HG02870 (cell line): Measurements from ENCODE around the gene WBP2NL.

Experiments
- ATAC-seq: cut with Tn5 transposase; IDR thresholded peaks from one replicate; pipeline ENCODE4 v1.9.1; 2021; ENCODE audit warnings: mild to moderate bottlenecking, moderate library complexity; ENCODE audit not compliant: unreplicated experiment

Gene WBP2NL

DNA sequence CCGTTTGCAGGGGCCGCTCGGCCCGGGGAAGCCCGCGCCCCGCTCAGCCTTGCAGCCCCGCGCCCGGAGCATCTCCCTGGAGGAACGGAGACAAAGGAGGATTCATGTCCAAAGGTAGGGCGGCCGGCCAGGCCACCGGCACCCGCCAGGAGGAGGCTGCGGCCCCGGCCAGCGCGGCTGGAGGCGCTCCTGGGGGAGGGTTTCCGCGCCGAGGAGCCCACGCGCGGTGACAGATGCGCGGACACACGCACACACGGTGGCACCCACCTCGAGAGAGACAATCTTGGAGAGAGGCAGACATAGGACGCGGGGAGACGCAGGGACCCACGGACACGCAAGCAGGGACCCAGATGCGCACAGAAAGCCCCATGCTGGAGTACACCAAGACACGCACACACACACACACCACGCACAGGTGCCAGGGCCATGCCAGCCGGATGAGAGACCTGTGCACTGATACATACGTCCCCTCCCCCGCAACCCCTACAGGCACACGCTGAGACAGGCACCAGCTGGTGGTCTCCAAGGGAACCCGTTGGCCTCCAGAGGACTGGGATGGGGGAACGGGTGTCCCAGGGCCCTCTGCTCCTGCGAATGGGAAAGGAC is 21.5 kb upstream of the WBP2NL start:
- ATAC-seq = no peak

DNA sequence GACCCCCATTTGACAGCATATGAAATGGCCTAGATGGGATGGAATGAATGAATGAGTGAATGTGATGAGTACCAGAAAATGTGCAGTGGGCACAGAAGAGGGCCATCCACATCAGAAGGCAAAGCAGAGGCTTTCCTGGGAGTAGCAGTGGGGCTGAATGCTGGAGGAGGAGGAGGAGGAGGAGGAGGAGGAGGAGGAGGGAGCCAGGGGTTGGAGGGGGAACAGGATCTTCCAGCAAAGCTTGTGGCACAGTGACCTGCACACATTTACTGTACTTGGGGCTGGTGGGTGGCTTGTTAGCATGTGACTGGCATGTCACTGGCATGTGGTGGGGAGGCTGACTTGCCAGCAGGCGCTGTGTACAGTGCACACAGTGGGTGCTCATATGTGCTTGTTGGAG is 19.9 kb upstream of the WBP2NL start:
- no peak for ATAC-seq

DNA sequence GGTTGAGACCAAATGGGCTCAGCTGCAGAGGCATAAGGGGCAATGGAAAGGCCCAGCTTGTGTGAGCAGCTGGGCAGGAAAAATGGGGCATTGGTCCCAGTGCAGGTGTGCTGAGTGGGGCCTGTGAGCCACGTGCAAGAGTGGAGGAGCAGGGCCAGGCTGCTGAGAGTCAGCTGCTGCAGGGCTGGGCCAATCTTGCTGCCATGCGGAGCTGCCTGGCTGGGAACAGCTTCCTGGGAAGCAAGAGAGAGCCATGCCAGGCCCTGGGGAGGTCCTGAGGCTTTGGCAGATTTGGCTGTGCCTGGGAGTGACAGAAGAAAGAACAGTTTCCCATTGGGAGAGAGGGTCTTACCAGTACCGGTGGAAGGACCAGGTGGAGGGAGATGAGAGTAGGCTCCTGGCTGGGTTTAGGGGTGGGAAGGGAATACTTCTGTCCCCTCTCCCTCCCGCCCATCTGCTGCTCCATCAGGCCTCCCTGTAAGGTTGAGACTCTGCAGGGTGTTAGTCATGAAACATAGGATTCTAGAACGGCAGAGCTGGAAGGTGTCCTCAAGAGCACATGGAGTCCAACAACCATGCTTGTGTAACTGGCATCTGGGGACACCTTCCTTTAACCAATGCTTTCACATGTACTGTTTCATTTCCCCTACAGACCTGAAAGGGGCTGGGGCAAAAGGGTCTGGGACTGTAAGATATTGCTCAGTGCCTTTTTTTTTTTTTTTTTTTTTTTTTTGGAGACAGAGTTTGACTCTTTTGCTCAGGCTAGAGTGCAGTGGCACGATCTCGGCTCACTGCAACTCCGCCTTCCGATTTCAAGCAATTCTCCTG is 19.0 kb upstream of the WBP2NL start:
- no peak for ATAC-seq

DNA sequence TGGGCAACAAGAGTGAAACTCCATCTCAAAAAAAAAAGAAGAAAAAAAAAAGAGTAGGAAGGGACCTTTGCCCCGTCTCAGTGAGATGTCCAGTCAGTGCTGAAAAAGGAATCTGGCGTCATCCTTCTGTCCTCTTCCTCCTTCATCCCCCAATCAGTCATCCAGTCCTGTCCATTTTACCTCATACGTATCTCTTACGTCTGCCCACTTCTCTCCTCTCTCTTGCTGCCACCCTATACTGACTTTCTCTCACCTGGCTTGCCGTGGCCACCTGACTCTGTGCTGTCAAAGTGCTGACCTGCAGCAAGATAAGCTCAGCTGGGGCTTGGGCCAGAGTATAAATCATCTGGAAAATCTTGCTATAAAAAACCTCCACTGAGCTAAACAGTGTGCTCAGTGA is 15.7 kb upstream of the WBP2NL start:
- no peak for ATAC-seq

DNA sequence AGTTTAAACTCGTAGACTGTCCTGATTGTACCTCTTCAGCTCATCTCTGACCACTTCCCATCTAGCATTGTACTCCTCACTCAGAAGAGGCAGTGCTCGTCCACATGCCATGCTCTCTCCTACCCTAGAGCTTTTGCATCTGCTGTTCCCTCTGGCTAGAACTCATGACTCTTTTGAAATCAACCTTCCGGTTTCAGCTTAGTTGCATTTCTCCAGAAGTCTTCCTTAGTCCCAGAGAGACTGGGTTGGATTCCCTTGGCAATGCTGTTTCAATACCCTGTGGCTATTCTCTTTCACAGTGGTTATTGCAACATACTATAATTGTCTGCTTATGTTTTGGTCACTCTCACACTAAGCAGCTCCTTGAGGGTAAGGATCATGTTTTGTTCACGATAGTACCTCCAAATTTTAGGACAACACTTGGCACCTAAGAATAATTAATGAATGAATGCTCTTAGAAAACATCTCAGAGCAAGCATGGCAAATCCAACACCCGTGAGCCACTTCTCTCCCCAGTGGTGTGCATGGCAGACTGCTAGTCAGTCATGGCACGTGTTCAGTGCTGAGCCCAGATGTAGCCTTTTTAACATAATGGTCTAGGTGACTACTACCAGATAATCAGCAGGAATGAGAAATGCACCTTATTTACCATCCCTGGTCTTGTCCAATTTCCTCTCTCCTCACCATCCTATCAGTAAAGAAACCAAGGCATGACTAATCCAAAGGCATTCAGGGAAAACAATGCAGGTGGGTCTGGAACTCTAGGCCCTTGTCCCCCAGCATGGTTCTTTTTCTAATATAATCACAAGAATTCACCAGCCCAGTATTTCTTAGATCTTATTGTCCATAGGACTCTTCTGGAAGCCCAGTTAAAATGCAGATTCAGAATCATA is 14.8 kb upstream of the WBP2NL start:
- no peak for ATAC-seq

DNA sequence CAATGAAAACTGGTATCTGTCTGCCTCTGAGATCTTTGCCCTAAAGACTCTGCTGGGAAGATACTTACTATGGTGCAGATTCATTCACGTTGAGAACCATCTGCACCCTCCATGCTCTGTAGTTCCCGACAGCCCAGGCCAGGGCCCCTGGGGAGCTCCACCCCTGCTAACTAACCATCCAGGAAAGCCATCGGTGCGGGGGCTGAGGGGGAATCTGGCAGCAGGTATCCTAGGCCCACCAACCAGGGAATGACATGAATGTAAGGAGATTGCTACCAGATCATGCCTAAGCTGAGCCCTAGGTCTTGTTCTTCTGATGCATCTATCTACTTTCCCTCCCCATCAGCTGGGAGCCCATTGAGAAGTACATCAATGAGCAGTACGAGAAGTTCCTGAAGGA is 11.3 kb upstream of the WBP2NL start:
- no peak for ATAC-seq

DNA sequence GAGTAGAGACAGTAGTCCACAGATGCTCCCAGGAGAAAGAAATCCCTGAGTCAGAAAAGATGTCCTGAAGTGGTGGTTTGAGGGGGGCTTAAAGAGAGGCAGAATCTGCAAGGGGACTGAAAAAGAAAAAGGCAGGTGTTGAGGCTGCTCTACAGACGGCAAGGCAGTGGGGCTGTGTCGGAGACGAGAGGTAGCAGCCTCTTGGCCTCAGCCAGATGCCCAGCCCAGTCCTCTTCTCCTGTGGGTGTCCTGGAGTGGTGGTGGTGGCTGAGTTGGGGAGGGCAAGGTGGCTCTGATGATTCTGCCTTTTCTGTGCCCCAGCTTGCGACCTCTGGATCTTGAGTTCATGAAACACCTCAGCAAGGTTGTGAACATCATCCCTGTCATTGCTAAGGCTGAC is 9.3 kb upstream of the WBP2NL start:
- ATAC-seq = no peak

DNA sequence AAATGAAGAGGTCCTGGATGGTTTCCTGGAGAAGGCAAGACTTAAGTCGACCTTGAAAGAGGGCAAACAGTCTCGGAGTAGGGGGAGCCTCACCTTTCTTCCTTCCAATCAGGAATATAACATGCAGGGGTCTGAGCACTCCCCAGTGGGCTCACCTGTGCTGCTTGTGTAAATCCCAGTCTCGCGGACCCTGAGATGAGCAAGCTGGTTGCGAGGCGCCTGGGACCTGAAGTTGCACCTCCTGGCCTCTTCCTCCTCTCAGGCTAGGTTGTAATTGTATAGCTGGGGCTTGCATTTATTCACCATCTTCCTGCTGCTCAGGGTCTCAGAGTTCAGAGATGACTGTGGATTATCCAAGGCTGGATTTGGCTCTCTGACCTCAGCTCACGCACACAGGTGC is 7.5 kb upstream of the WBP2NL start:
- no peak for ATAC-seq

DNA sequence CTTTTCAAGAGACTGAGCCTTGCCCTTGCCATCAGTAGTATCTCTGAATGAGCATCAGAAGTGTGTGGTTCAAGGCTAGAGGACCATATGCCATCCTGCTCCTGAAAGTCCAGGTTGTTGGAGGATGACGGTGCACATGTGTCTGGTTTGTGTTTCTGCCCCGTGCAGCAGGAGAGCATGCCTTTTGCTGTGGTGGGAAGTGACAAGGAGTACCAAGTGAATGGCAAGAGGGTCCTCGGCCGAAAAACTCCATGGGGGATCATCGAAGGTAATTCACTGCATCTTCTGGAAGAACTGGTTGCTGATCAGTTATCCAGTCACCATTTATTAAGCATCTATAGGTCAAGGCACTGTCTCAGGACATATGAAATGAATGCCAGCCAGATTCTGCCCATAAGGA is 6.1 kb upstream of the WBP2NL start:
- ATAC-seq = no peak

DNA sequence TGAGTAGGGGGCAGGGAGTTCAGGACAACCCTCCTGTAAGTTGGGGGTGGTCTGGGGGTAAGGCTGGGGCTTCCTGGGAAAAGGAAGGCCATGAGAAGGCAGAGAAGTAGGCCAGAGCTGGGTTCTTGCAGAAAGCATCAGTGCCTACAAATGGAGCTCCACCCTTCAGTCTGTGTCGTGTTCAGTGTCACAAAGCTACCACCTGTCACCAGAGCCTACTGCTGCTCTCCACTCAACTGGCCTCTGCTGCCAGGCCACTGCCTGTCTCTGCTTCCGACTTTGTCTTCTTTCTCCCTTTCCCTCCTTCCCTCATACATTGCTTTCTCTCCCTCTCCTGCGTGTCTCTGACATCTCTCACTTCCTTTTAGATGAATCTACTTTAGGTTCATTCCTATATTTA is 3.4 kb upstream of the WBP2NL start:
- no peak for ATAC-seq

DNA sequence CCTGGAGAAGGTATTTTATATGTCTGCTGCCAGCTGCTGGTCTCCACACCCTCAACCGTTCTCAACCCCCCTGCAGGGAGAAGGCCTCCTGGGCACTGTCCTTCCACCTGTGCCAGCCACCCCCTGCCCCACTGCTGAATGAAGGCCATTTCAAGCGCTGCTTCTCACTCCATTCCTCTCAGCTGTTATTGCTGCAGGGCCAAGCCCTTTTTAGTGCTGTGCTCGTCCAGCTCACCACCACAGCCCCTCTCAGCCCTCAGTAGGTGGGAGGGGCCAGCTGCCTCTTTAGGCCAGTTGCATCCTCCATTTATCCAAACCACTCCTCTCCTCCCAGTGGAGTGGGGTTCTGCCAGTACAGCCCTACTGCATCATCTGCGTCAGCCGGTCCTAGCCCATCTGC is 1.8 kb upstream of the WBP2NL start:
- no peak for ATAC-seq

DNA sequence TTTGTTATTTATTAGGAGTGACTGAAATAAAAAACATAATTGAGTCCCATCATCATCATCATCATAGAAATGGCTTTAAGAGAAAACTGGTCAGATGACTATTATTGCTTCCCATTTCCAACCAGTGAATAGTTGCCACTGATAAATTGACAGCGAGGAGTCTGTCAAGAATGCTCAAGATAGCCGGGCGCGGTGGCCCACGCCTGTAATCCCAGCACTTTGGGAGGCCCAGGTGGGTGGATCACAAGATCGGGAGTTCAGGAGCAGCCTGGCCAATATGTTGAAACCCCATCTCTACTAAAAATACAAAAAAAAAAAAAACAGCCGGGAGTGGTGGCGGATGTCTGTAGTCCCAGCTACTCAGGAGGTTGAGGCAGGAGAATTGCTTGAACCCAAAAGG is 1.9 kb downstream of the WBP2NL start:
- no peak for ATAC-seq

DNA sequence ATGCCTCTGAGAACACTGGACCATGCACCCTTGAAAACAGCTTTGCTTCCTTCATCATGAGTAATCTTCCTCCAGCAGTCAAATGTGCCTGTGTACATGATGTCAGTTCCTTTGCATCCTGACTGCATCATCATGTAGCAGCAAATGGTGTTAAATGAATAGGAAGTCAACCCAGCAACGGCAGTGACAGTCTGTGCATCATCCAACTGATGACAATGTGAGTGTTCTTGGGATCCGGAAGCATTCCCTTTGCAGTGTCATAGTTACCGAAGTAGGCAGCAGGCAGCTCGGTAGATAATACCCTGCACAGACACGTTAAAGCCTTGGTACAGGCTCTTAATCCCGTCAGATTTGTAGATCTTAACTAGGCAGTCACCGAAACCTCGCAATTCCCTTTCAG is 2.5 kb downstream of the WBP2NL start:
- no peak for ATAC-seq

DNA sequence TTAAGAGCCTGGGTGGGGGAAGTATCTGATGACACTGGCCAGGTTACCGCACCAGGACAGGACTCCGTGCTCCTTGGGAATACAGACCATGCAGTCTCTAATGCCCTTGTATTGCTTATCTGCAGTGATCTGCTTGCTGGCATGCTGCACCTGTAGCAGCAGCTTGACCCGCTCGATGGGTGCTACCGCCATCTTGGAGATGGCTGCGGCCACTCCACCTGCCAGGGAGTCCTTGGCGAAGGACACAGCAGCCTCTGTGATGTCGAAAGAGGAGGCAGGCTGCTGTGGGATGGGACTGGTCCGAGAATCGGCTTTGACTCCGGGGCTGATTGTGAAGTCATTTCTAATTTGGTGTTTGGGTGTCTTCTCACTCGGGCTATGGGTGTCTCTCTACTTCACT is 3.1 kb downstream of the WBP2NL start:
- ATAC-seq = no peak

DNA sequence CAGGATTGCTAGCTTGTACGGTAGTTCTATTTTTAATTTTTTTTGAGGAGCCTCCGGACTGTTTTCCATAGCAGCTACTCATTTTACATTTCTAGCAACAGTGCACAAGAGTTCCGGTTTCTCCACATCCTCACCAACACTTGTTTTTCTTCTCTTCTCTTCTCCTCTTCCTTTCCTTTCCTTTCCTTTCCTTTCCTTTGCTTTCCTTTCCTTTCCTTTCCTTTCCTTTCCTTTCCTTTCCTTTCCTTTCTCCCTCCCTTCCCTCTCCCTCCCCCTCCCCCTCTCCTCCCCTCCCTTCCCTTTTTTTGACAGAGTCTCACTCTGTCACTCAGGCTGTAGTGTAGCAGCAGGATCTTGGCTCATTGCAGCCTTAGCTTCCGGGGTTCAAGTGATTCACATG is 9.3 kb downstream of the WBP2NL start:
- ATAC-seq = no peak

DNA sequence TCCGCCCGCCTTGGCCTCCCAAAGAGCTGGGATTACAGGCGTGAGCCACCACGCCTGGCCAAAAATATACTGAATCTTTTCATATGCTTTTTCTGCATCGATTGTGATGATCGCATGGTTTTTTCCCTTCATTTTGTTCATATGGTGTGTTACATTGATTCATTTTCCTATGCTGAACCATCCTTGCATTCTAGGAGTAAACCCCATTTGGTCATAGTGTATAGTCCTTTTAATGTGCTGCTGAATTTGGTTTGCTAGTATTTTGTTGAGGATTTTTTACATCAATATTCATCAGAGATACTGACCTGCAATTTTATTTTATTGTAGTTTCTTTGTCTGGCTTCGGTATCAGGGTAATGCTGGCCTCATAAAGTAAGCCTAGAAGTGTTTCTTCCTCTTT is 12.2 kb downstream of the WBP2NL start:
- no peak for ATAC-seq

DNA sequence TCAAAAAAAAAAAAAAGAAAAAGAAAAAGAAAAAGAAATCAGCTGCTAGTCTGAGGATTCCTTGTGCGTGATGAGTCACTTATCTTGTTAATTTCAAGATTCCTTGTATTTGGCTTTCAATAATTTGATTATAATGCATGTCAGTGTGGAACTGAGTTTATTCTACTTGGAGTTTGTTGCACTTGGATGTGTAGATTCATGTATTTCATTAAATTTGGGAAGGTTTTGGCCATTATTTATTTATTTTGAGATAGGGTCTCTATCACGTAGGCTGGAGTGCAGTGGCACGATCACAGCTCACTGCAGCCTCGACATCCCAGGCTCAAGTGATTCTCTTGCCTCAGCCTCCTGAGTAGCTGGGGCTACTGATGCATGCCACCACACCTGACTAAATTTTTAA is 14.8 kb downstream of the WBP2NL start:
- ATAC-seq = no peak

DNA sequence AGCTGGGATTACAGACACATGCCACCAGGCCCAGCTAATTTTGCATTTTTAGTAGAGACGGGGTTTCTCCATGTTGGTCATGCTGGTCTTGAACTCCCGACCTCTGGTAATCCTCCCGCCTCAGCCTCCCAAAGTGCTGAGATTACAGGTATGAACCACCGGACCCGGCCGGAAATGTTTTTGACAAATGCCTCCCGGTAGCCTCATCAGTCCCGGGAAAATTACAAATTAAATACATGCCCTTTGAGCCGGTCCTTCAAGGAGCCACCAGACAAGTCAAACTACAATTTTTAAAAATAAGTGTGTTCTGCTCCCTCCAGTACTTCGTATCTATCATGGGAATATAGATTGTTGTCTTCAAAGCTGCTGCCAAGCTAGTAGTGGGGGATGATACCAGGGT is 17.5 kb downstream of the WBP2NL start:
- ATAC-seq = no peak

DNA sequence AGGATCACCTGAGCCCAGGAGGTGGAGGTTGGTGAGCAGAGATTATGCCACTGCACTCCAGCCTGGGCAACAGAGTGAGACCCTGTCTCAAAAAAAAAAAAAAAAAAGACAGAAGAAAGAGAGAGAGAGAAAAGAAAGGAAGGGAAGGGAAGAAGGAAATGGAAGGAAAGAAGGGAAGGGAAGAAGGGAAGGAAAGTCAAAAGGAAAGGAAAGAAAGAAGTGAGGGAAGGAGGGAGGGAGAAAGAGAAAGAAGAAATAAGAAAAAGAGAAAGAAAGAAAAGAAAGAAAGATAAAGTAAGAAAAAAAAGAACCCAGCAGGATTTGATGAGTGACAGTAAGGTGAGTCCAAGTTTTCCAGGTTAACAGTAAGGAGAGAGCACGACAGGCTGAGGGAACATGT is 19.6 kb downstream of the WBP2NL start:
- ATAC-seq = no peak

DNA sequence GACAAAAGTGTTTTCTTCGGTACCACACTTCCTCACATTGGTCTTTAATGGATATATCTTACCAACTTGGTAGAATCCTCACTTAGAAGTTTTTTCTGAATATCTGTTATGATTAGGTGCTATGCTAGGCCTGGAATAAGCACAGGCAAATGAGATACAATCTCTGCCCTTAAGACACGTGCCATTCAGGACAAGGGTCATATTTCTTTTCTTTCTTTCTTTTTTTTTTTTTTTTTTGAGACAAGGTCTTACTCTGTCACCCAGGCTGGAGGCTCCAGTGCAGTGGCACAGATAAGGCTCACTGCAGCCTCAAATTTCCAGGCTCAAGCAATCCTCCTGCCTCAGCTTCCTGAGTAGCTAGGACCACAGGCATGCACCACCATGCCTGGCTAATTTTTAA is 23.0 kb downstream of the WBP2NL start:
- no peak for ATAC-seq

DNA sequence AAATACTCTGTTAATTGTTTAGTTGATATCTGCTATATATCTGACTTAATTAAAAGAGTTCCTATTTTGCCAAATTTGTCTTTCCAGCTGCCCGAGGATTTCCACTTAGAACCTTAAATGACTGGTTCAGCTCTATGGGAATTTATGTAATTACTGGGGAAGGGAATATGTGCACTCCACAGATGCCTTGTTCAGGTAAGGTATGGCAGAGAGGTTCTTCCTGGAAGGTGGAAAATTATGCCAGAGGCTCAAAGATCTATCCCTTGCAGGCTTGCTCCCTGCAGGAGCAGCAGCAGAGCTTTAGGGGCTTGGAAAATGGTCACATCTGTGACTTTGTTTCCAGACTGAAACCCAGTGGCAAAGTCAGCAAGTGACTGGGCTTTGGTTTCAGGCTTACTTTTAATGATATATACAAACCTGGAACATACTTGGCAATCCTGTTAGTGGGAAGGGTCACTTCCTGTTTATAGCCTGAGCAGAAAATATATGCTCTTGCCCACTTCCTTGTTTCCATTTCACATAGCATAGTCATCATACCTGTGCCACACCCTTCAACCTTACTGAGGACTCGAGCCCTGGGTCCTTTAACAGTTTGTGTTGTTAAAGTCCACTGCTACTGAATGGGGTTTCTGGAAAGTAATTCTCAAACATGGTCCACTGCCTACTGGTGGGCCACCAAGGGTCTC is 23.7 kb downstream of the WBP2NL start:
- no peak for ATAC-seq
